ENCODE measurements around the gene SHISA5. TPM values are rescaled to one million over a fixed set of nuclear protein-coding genes. Genes with fewer than 3 reads are reported as not detected.

Gene SHISA5
- total and polyA plus RNA-seq, 2 of the 4 experiments (the other 2 are of a cell fraction), result 82.3 to 162 TPM

GRCh38 chr3:48505968-48506504, 2.1 kb upstream of the SHISA5 start:
- dilution Hi-C loops (cut with HindIII; ENCODE audit: low sequenced_read_pairs, unreplicated experiment) (no loop called here), intact Hi-C loops (cut with micrococcal nuclease) (no loop called here), in situ Hi-C loops (cut with MboI; ENCODE audit: low sequenced_read_pairs) (no loop called here)
- WGBS, 2 experiments (ENCODE audit: extremely low coverage in 2 of 2, insufficient read length in 1 of 2), result no CpG with 5 or more reads among the region's 6 CpGs
- DNase-seq, result no peak
- peak overlapping the region; percentile 44; the same call in 1 of the 2 replicates for H3K4ac ChIP-seq (ENCODE audit: low read depth, low read length)
- no peak overlapping the region for H2BK15ac ChIP-seq (ENCODE audit: low read depth, low read length)
- H3K9ac ChIP-seq (ENCODE audit: low read depth, low read length), result no peak overlapping the region
- no peak overlapping the region for H3K4me2 ChIP-seq (ENCODE audit: low read depth, low read length)
- TF ChIP-seq BHLHE40 (IDR thresholded peaks at IDR 0.05; ENCODE audit: low read depth, low read length) (no peak), CTCF (conservative IDR thresholded peaks at IDR 0.05; ENCODE audit: low read depth, low read length) (no peak), RFX5 (IDR thresholded peaks at IDR 0.05; ENCODE audit: low read depth, low read length) (no peak), FOS (IDR thresholded peaks at IDR 0.05; ENCODE audit: low read depth, low read length) (no peak), POLR2A (IDR thresholded peaks at IDR 0.05; ENCODE audit: low read depth, low read length) (no peak), RAD21 (IDR thresholded peaks at IDR 0.05; ENCODE audit: low read length) (no peak), MAZ (IDR thresholded peaks at IDR 0.05; ENCODE audit: borderline replicate concordance, low read depth, low read length) (no peak), NFE2L2 (IDR thresholded peaks at IDR 0.05; ENCODE audit: low read depth, low read length) (no peak), MAFK (IDR thresholded peaks at IDR 0.05; ENCODE audit: low read depth, low read length) (no peak), MXI1 (IDR thresholded peaks at IDR 0.05; ENCODE audit: borderline replicate concordance, low read depth, low read length) (no peak), RCOR1 (IDR thresholded peaks at IDR 0.05; ENCODE audit: insufficient replicate concordance, low read length) (no peak), CEBPB (IDR thresholded peaks at IDR 0.05; ENCODE audit: low read depth, low read length) (no peak), SMC3 (IDR thresholded peaks at IDR 0.05; ENCODE audit: low read depth, low read length) (no peak), USF2 (IDR thresholded peaks at IDR 0.05; ENCODE audit: low read depth, low read length) (no peak), CHD1 (IDR thresholded peaks at IDR 0.05; ENCODE audit: low read depth, low read length) (no peak)
- TF ChIP-seq, protein P1, sequence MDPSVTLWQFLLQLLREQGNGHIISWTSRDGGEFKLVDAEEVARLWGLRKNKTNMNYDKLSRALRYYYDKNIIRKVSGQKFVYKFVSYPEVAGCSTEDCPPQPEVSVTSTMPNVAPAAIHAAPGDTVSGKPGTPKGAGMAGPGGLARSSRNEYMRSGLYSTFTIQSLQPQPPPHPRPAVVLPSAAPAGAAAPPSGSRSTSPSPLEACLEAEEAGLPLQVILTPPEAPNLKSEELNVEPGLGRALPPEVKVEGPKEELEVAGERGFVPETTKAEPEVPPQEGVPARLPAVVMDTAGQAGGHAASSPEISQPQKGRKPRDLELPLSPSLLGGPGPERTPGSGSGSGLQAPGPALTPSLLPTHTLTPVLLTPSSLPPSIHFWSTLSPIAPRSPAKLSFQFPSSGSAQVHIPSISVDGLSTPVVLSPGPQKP (IDR thresholded peaks at IDR 0.05; ENCODE audit: borderline replicate concordance, low read depth, low read length), result no peak
- peak overlapping the region; percentile 43 for H2AFZ ChIP-seq (replicated peaks; ENCODE audit: low read length, poor library complexity)
- H4K5ac ChIP-seq (ENCODE audit: low read depth, low read length), result no peak overlapping the region
- H3K27me3 ChIP-seq (ENCODE audit: control insufficient read depth, insufficient read depth, low read length), result no peaks in the 10 kb centered on the region
- H3K4me1 ChIP-seq (ENCODE audit: control insufficient read depth, insufficient read depth, low read length), result peaks cover 14% of the 10 kb centered on the region
- no peaks in the 10 kb centered on the region; the same call in 1 of the 2 replicates for H4K20me1 ChIP-seq (ENCODE audit: insufficient read depth, low read length)
- no peak overlapping the region for H2BK120ac ChIP-seq (ENCODE audit: low read depth, low read length)
- no peak overlapping the region for H3K27ac ChIP-seq (ENCODE audit: insufficient read depth, low read length)
- H2BK20ac ChIP-seq (ENCODE audit: low read depth, low read length), result no peak overlapping the region
- H3K14ac ChIP-seq (replicated peaks; ENCODE audit: low read depth, low read length), result no peak overlapping the region
- no peak overlapping the region for H4K8ac ChIP-seq (ENCODE audit: low read depth in 2 of 2, low read length in 2 of 2)
- H3K4me3 ChIP-seq (ENCODE audit: insufficient read depth, low read depth, low read length), result no peak overlapping the region
- H3K23ac ChIP-seq (ENCODE audit: low read depth, low read length), result no peak overlapping the region
- H2AK9ac ChIP-seq (replicated peaks; ENCODE audit: low read depth, low read length, poor library complexity), result no peak overlapping the region
- no peak overlapping the region for H2BK5ac ChIP-seq (ENCODE audit: low read depth, low read length, poor library complexity, severe bottlenecking)
- ChIA-PET CTCF (interaction anchor here (0.7 kb wide), 1 partner anchor 40 kb away, joined by 3 read pairs; a partner anchor contains a TSS), POLR2A (ENCODE audit: unreplicated experiment) (interaction anchor here (0.6 kb wide), 1 partner anchor 104 kb away, joined by 3 read pairs; no protein-coding TSS in a partner anchor)
- H3K79me1 ChIP-seq (ENCODE audit: low read depth in 1 of 2, low read length in 2 of 2), result peaks cover 13 to 35% of the 10 kb centered on the region in 2 experiments; a peak in 3 of 4 replicates
- no peaks in the 10 kb centered on the region for H3K9me3 ChIP-seq (ENCODE audit: control insufficient read depth, insufficient read depth, low read length)
- peak overlapping the region; percentile 8; the same call in 1 of the 2 replicates for H2AK5ac ChIP-seq (ENCODE audit: low read depth, low read length)
- peaks cover 19% of the 10 kb centered on the region for H3K9me1 ChIP-seq (ENCODE audit: insufficient read depth, low read length)
- BruUV-seq (replicated peaks), result no TSS peak
- H4K91ac ChIP-seq (ENCODE audit: insufficient read depth, low read depth, low read length), result no peak overlapping the region
- no peak overlapping the region for H3K56ac ChIP-seq (ENCODE audit: extremely low read depth, insufficient read depth, low read length)
- H3K18ac ChIP-seq (ENCODE audit: low read depth, low read length), result no peak overlapping the region
- peaks cover under 1% of the 10 kb centered on the region for H3K36me3 ChIP-seq (ENCODE audit: control insufficient read depth, insufficient read depth, low read length)
- no peak for ATAC-seq (ENCODE audit: low read depth)
